NCI-H2029 treated with DMSO at 0.1 percent for 48 hours (cell line): ENCODE data around the gene CRLF1.

ENCODE experiments used
- DNase-seq: peaks from one replicate; lab custom pipeline; 2025; lab: John Stamatoyannopoulos, UW

The CRLF1 gene, protein sequence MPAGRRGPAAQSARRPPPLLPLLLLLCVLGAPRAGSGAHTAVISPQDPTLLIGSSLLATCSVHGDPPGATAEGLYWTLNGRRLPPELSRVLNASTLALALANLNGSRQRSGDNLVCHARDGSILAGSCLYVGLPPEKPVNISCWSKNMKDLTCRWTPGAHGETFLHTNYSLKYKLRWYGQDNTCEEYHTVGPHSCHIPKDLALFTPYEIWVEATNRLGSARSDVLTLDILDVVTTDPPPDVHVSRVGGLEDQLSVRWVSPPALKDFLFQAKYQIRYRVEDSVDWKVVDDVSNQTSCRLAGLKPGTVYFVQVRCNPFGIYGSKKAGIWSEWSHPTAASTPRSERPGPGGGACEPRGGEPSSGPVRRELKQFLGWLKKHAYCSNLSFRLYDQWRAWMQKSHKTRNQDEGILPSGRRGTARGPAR

DNA sequence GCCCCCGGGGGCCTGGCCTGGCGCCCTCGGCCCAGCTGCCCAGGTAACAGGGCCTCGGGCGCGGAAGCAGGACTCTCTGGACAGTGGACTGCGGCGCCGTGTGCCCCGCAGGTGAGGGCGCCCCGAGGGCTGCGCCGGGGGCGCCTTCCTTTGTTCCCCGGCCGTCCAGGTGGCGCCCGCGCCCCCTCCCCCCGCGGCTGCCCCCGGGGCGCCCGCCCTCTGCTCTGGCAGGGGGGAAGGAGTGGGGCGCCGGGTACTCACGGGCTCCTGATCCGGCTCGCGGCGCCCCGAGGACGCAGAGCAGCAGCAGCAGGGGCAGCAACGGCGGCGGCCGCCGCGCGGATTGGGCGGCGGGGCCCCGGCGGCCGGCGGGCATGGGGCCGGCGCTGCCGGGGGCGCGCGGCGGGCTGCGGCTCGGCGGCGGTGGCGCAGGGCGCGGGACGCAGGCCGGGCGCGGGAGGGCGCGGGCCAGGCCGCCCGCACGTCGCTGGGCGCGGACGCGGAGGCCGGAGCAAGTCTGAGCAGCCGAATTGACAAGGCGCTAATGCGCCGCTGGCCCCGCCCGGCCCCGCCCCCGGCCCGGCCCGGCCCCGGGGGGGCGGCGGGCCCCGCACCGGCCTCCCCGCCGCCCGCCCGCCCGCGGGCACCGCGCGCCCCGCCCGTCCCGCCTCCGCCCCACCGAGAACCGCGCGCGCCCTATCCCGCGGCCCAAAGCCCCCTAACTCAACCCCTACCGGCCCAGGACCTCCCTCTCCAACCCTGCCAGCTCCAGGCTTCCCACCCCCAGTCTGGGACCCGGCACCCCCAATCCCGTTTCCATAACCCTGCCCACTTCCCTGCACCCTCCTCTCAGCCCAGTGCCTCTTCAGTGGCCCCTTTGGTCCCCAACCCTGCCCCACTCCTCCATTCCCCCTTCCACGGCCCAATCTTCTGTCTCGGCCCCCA lies at the start of gene CRLF1:
Gene CRLF1, minus strand, starts transcription at position 519 of the 945 bp plus-strand sequence. Its CDS starts 143 bp downstream, at position 376.
- no peak for DNase-seq

GRCh38 chr19:18655173-18655844 lies 48.7 kb upstream of the CRLF1 start:
- no peak for DNase-seq

DNA sequence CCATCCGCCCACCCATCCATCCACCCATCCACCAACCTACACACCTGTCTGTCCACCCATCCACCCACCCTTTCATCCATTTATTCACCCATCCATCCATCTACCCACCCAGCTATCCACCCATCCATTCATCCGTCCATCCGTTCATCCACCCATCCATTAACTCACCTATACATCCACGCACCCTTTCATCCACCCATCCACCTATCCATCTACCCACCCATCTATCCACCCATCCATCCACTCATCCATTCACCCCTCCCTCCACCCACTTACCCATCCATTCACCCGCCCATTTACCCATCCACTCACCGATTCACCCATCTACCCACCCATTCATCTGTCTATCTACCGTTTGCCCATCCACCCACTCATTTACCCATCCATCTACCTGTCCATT lies 47.9 kb upstream of the CRLF1 start:
- DNase-seq, result no peak

DNA sequence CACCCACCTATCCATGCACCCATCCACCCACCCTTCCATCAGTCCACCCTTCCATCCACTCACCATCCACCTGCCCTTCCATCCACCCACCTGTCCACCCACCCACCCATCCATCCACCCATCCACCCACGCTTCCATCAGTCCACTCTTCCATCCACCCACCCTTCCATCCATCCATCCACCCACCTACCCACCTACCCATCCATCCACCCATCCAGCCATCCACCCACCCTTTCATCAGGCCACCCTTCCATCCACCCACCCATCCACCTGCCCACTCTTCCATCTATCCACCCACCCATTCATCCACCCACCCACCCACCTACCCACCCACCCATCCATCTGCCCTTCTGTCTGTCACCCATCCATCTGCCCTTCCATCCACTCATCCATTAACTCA lies 47.3 kb upstream of the CRLF1 start:
- no peak for DNase-seq

GRCh38 chr19:18651733-18652132 lies 45.1 kb upstream of the CRLF1 start:
- DNase-seq, result no peak

GRCh38 chr19:18651300-18651699 lies 44.7 kb upstream of the CRLF1 start:
- no peak for DNase-seq

DNA sequence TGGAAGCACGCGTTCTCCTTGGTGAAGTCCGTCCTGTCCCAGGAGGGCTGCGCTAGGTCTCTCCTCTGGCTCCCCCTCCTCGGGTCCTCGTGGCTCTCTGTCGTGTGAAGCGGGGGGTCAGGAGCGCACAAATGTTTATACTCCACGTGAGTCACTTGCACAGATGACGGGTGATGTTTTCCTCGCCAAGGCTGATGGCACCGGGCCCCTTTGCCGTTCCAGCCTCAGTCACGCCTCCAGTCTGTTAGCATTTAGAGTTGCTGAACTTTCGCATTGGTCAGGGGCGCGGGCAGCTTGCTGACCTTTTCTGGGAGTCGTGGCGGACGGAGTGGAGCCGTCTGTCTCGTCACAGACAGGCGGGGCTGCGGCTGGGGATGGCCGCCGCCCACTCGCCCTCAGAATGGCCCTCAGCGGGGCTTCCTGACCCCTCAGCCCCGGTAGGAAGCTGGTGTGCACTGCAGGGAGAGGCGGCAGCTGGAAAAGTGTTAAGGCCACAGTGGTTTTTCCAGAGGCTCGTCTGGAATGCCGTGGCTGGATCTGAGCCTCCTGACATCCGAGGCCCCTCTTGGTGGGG lies 44.0 kb upstream of the CRLF1 start:
- DNase-seq, result no peak

- no peak for DNase-seq
Measured at GRCh38 chr19:18650021-18650390, 43.4 kb upstream of the CRLF1 start.

GRCh38 chr19:18649371-18650020 lies 42.9 kb upstream of the CRLF1 start:
- DNase-seq, result no peak

- DNase-seq, result no peak
Measured at GRCh38 chr19:18648973-18649315, 42.3 kb upstream of the CRLF1 start.

- DNase-seq, result no peak
Measured at GRCh38 chr19:18647807-18648206, 41.2 kb upstream of the CRLF1 start.

- DNase-seq, result no peak
Measured at GRCh38 chr19:18647371-18647767, 40.8 kb upstream of the CRLF1 start.

DNA sequence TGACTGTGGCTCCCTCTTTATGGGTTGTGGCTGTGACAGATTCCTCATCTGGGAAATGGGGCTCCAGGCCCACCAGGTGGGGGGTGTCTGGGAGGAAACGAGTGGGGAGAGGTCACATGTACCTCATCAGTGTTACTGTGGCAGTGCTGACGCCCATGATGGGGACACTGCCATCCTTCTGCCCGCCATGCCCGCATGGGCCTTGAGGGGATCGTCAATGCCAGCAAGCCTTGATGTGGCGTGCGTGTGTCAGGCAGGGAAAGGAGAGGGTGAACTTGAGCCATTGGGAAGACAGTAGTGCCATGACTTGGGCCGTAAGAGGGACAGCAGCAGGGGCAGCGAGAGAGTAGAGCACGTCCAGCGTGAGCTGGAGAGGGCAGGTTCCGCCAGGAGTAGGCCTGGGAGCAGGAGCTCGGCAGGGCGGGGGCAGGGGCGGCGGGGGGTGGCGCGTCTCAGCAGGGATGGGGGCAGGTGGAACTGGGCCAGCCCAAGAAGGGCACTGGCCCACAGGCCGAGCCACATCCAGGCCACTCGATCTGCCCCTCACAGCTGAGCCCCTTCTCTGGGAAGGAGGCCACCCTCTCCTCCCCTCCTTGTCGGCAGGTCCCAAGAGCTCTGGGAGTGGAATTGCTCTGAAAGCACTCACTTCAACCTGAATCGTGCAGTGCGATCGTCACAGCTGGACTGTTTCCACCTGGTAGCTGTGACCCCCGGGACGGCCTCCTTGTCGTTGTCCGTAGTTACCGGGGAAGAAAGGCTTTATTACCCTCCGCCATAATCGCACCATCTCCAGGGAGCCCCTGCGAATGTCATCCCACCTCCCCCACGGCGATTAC lies 40.2 kb upstream of the CRLF1 start:
- DNase-seq, result no peak

DNA sequence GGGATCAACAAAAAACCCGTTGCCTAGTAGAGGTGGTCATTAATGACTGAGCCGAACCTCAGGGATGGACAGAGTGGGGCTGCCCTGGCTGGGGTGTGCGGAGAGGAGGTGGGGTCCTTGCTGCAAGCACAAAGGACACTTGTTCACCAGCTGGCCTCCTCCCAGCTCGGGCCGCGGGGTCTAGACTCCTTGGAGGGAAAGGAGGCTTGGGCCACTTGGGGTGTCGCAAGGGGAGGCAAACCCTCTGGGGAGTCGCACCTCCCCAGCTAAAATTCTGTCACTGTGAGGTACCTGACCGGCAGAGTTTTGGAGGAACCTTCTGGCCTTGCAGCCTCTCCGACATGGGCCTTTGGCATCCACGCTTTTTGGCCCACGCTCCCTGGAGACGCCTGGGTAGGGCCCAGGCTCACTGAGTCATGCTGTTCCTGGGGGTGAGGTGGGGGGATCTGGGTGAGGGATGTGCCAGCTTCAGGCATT lies 38.5 kb upstream of the CRLF1 start:
- no peak for DNase-seq

DNA sequence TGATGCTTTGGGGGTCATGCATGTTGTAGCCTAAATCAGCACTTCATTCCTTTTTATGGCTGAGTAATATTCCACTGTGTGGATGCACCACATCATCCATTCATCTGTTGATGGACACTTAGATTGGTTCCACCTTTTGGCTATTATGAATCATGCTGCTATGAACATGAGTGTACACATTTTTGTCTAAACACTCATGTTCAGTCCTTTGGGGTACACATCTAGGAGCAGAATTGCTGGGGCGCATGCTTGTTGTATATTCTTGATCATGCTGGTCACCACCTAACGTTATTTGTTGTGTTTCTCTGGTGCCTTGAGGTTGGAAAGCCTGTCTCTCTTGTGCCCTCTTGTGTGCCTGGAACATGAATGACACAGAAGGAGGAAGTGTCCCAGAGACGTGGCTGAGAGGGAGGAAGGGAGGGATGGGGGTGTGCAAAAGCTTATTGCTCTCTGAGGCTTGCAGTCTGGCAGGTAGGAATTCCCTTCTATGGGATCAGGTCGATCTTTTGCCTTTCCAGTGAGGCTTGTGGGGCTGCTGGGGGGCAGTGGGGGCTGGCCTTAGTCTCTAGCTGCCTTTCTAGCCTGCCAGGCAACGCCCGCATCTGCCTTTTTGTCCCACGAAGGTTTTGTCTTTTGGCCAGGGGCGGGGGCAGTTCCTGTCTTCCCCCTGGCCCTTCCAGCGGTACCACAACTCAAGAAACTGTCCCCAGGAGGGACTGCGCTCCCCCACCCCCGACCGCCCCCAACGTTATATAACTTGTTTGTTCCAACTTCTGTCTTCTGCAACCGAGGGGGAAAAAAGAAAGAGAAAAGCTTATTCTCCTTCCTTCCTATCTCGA lies 37.8 kb upstream of the CRLF1 start:
- DNase-seq, result no peak

DNA sequence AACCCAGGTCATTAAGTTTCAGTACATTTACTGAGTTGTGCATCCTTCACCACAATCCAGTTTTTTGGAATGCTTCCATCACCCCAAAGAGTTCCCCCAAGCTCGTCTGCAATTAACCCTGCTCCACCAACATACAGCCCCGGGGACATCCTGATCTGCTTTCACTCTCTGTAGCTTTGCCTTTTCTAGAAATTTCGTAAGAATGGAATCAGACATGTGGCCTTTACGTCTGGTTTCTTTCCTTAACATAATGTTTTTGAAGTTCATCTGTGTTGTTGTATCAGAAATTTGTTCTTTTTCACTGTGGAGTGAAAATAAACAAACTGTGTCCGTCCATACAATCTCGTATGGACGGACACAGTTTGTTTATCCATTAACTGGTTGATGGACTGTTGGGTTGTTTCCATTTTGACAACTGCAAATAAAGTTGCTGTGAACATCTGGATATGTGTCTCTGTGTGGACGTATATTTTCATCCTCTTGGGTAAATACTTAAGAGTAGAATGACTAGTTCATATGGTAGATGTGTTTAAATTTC lies 33.2 kb upstream of the CRLF1 start:
- DNase-seq, result no peak

- peak; percentile 39 for DNase-seq
Measured at GRCh38 chr19:18637673-18638630, 31.4 kb upstream of the CRLF1 start.

DNA sequence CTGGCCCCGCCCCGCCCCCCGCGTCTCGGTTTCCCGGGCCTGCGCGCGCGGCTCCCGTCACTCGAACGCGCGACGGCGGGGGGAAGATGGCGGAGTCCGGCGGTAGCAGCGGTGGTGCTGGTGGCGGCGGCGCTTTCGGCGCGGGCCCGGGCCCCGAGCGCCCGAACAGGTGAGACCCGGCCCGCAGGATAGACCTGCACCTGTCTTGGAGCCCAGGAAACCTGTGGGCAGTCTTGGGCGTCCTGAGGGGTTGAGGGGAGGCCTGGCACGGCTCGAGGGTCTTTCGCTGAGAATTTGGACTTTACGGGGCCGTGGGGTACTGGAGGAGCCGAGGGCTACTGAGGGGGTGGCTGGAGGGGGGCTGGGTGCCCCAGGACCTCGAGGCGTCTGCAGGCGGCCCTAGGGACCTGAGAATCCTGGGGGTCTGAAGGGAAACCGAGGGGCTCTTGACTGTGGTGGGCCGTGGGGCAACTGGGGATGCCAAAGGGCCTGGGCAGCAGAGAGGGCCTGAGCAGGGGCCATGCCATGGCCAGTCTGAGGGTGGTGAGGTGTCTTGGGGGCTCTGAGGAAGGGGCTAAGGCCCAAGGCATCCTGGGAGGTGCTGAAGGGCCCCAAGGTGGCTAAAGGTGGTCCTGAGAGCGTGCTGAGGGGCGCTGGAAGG lies 30.5 kb upstream of the CRLF1 start, which contains the start of gene KLHL26:
Gene KLHL26, plus strand, starts transcription at position 60 of the 661 bp plus-strand sequence. Its CDS starts 27 bp downstream, at position 87.
- DNase-seq, result no peak
